Fibroblast of mammary gland (primary cell): ENCODE results near the gene SLC35F4.

Source experiments
- DNase-seq: peaks from one replicate; pipeline ENCODE4 v3.0.0-alpha.2; 2010; ENCODE audit warnings: low read depth
- H3K4me3 ChIP-seq: 2 replicates; pipeline ENCODE4 v1.5.1; 2011; ENCODE audit warnings: low read depth, mild to moderate bottlenecking, low read length, moderate library complexity; ENCODE audit not compliant: control insufficient read depth
- TF ChIP-seq, protein P1 (sequence below): conservative IDR thresholded peaks from 2 replicates; pipeline ENCODE4 v1.5.1; 2011; ENCODE audit warnings: low read depth, low read length, inconsistent platforms; ENCODE audit not compliant: control insufficient read depth, insufficient read depth

Gene SLC35F4

GRCh38 chr14:57747036-57747435 lies 118.9 kb downstream of the SLC35F4 start:
- TF ChIP-seq, protein P1, sequence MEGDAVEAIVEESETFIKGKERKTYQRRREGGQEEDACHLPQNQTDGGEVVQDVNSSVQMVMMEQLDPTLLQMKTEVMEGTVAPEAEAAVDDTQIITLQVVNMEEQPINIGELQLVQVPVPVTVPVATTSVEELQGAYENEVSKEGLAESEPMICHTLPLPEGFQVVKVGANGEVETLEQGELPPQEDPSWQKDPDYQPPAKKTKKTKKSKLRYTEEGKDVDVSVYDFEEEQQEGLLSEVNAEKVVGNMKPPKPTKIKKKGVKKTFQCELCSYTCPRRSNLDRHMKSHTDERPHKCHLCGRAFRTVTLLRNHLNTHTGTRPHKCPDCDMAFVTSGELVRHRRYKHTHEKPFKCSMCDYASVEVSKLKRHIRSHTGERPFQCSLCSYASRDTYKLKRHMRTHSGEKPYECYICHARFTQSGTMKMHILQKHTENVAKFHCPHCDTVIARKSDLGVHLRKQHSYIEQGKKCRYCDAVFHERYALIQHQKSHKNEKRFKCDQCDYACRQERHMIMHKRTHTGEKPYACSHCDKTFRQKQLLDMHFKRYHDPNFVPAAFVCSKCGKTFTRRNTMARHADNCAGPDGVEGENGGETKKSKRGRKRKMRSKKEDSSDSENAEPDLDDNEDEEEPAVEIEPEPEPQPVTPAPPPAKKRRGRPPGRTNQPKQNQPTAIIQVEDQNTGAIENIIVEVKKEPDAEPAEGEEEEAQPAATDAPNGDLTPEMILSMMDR = no peak
- no peak overlapping the region for H3K4me3 ChIP-seq
- no peak for DNase-seq

GRCh38 chr14:57746563-57746962 lies 119.3 kb downstream of the SLC35F4 start:
- H3K4me3 ChIP-seq = no peak overlapping the region
- TF ChIP-seq, protein P1 = no peak
- no peak for DNase-seq

DNA sequence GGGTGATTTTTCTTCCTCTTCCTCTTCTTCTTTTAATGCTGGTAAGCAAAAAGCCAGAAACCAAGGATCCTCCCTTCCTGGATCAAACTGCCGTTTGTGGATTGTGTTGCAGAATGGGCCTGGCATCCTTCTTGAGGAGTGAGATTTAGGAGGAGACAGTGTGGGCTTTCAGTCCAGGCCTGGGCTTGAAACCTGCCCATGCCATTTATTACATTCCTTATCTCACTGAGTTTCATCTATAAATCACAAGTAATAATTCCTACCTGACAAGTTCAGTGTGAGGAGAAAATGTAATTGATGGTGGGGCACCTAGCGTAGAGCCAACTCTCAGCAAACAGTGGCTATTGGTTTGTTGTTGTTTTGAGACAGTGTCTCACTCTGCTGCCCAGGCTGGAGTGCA lies 126.4 kb downstream of the SLC35F4 start:
- TF ChIP-seq, protein P1 = no peak
- DNase-seq = no peak

DNA sequence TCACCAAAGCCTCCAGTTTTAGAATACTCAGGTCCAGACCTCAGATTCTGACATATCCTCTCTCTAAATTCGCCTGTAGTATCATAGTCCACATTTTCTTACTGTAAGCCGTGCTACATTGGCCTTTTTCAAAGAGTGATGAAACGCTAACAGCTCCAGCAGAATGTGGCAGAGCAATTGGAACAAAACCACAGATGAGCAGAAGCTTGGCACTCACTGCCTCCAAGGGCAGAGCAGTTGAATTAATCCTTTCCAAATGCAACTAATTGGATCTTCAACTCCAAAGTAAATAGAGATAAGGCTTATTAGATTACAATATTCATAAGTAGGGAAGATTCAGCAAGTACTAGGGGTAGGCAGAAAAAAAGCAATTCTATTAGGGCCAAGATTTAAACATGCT lies 128.3 kb downstream of the SLC35F4 start:
- no peak overlapping the region for H3K4me3 ChIP-seq
- no peak for DNase-seq
- TF ChIP-seq, protein P1 = no peak

More for the DNA sequence above, 126.4 kb downstream of the SLC35F4 start:
- H3K4me3 ChIP-seq = no peak overlapping the region

- no peak overlapping the region for H3K4me3 ChIP-seq
- TF ChIP-seq, protein P1 = no peak
- DNase-seq = no peak
Observed at GRCh38 chr14:57736391-57736790, 129.5 kb downstream of the SLC35F4 start.

GRCh38 chr14:57735276-57735675 lies 130.6 kb downstream of the SLC35F4 start:
- DNase-seq = no peak
- H3K4me3 ChIP-seq = no peak overlapping the region
- TF ChIP-seq, protein P1 = no peak
